ENCODE results near the gene LAMB1.

LAMB1 gene

DNA sequence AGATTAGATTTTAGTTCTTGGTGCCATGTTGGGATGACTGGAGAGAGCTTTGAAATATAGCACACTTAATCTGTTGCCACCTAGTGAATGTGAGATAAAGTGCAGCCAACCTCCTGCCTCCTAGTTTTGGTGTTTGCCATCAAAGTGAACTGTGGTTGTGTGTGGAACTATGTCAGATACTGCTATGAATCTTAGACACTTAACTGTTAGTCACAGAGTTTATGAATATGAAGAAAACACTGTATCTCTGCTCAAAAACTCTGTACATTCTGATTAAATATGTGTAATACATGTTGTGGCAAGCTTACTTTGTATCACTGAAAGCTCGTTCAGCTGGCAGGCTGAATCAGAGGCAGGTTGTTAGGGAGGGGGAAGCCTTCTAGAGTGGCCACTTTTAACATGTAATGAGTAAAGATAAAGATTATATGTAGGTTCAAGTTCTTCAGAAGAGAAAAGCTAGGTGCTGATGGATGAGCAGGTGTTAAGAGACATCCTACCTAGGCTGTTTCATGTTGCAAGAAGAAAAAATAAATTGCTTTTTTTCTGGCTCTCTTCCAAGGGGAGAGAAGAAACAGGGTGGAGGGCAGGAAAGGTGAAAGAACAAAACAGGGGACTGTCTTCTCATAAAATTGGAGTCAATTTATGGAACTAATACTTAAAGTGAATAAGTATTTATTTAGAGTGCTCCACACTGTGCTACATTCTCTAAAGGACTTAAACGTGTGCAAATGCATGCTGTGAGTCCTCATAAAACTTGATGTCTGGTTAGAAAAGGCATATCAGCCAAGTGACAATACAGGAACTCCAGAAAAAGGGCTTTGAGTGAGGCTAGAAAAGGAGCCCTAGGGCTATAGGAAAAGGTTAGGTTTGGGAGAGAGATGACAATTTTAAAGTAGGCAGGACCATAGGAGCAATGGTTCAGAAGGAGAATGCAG is 14.1 kb upstream of the LAMB1 start:
- WGBS, 2 donors (ENCODE audit: extremely low coverage in 2 of 2, insufficient read length in 2 of 2, insufficient replicate concordance in 1 of 2) = no CpG with 5 or more reads among the region's 2 CpGs
- Histone ChIP-seq H3K4me1 (ENCODE audit: control insufficient read depth in 2 of 2, insufficient read depth in 1 of 2, low read depth in 1 of 2, low read length in 2 of 2) (no peaks in the 10 kb centered on the region), H2BK12ac (ENCODE audit: low read length) (no peak overlapping the region), H3K4ac (ENCODE audit: low read length) (no peak overlapping the region), H3K23ac (ENCODE audit: low read depth, low read length, poor library complexity) (no peak overlapping the region), H2BK5ac (ENCODE audit: low read length) (no peak overlapping the region), H3K79me1 (ENCODE audit: low read depth, low read length) (no peaks in the 10 kb centered on the region), H2BK120ac (ENCODE audit: low read depth, low read length) (no peak overlapping the region), H3K9me3 (replicated peaks in 1 of 2; ENCODE audit: control insufficient read depth in 2 of 2, insufficient read depth in 1 of 2, low read depth in 1 of 2, low read length in 2 of 2) (no peaks in the 10 kb centered on the region), H3K4me3 (ENCODE audit: low read length in 2 of 2) (no peak overlapping the region), H3K27me3 (ENCODE audit: control insufficient read depth in 3 of 3, insufficient read depth in 3 of 3, low read depth in 1 of 3, low read length in 3 of 3) (peaks cover 0 to 4% (median 0%) of the 10 kb centered on the region in 3 experiments), H3K27ac (replicated peaks; ENCODE audit: low read length) (no peak overlapping the region), H4K91ac (ENCODE audit: low read depth, low read length, poor library complexity) (no peak overlapping the region), H2BK15ac (ENCODE audit: low read length) (no peak overlapping the region), H3K9ac (ENCODE audit: low read depth, low read length, poor library complexity) (no peak overlapping the region), H2AK5ac (ENCODE audit: low read depth, low read length) (no peak overlapping the region), H3K36me3 (replicated peaks in 1 of 2; ENCODE audit: control insufficient read depth in 2 of 2, insufficient read depth in 2 of 2, low read length in 2 of 2) (no peaks in the 10 kb centered on the region), H3K14ac (ENCODE audit: low read length) (no peak overlapping the region), H3K18ac (ENCODE audit: low read length) (no peak overlapping the region), H3K4me2 (ENCODE audit: insufficient read depth, low read length, poor library complexity, severe bottlenecking) (no peak overlapping the region), H2AFZ (ENCODE audit: low read length) (no peak overlapping the region), H4K8ac (ENCODE audit: low read depth, low read length) (no peak overlapping the region)
- DNase-seq (ENCODE audit: low spot score) = no peak

DNA sequence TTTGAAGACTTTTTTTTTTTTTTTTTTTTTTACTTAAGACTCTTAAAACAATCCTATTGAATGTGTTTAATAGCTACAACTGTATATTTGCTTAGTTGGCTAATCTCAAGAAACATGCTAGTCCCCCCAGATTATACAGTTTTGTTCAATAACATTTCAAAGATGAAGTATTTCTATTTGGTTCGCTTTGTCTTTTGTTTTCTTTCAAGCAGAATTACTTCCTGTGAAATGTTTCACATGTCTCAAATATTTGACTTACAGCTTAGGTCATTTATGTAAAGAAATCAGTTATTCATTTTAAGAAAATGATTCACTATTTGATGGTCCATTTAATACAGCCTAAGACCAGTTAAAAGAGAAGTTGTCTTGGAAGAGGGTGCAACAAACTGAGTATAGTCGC is 12.8 kb upstream of the LAMB1 start:
- H3K36me3 ChIP-seq (replicated peaks in 1 of 2; ENCODE audit: control insufficient read depth in 2 of 2, insufficient read depth in 2 of 2, low read length in 2 of 2) = no peaks in the 10 kb centered on the region
- H3K4me1 ChIP-seq (ENCODE audit: control insufficient read depth in 2 of 2, insufficient read depth in 1 of 2, low read depth in 1 of 2, low read length in 2 of 2) = no peaks in the 10 kb centered on the region
- no peak overlapping the region for H3K23ac ChIP-seq (ENCODE audit: low read depth, low read length, poor library complexity)
- no peak overlapping the region for H3K18ac ChIP-seq (ENCODE audit: low read length)
- H3K27ac ChIP-seq (replicated peaks; ENCODE audit: low read length) = no peak overlapping the region
- H3K79me1 ChIP-seq (ENCODE audit: low read depth, low read length) = no peaks in the 10 kb centered on the region
- peaks cover 0 to 4% (median 0%) of the 10 kb centered on the region in 3 experiments for H3K27me3 ChIP-seq (ENCODE audit: control insufficient read depth in 3 of 3, insufficient read depth in 3 of 3, low read depth in 1 of 3, low read length in 3 of 3)
- no peak overlapping the region for H2AFZ ChIP-seq (ENCODE audit: low read length)
- H2AK5ac ChIP-seq (ENCODE audit: low read depth, low read length) = no peak overlapping the region
- no peak for DNase-seq (ENCODE audit: low spot score)
- H2BK5ac ChIP-seq (ENCODE audit: low read length) = no peak overlapping the region
- no peak overlapping the region for H3K4ac ChIP-seq (ENCODE audit: low read length)
- H3K9ac ChIP-seq (ENCODE audit: low read depth, low read length, poor library complexity) = no peak overlapping the region
- no peaks in the 10 kb centered on the region for H3K9me3 ChIP-seq (replicated peaks in 1 of 2; ENCODE audit: control insufficient read depth in 2 of 2, insufficient read depth in 1 of 2, low read depth in 1 of 2, low read length in 2 of 2)
- no peak overlapping the region for H4K8ac ChIP-seq (ENCODE audit: low read depth, low read length)
- no peak overlapping the region for H3K4me2 ChIP-seq (ENCODE audit: insufficient read depth, low read length, poor library complexity, severe bottlenecking)
- no peak overlapping the region for H2BK12ac ChIP-seq (ENCODE audit: low read length)
- H4K91ac ChIP-seq (ENCODE audit: low read depth, low read length, poor library complexity) = no peak overlapping the region
- no peak overlapping the region for H2BK120ac ChIP-seq (ENCODE audit: low read depth, low read length)
- no peak overlapping the region for H3K14ac ChIP-seq (ENCODE audit: low read length)
- no CpG with 5 or more reads among the region's 2 CpGs for WGBS, 2 donors (ENCODE audit: extremely low coverage in 2 of 2, insufficient read length in 2 of 2, insufficient replicate concordance in 1 of 2)
- no peak overlapping the region for H2BK15ac ChIP-seq (ENCODE audit: low read length)
- no peak overlapping the region for H3K4me3 ChIP-seq (ENCODE audit: low read length in 2 of 2)

GRCh38 chr7:108014747-108015682 is 12.1 kb upstream of the LAMB1 start:
- H3K79me1 ChIP-seq (ENCODE audit: low read depth, low read length) = no peaks in the 10 kb centered on the region
- peaks cover 0 to 4% (median 0%) of the 10 kb centered on the region in 3 experiments for H3K27me3 ChIP-seq (ENCODE audit: control insufficient read depth in 3 of 3, insufficient read depth in 3 of 3, low read depth in 1 of 3, low read length in 3 of 3)
- no peak overlapping the region for H4K91ac ChIP-seq (ENCODE audit: low read depth, low read length, poor library complexity)
- H3K9ac ChIP-seq (ENCODE audit: low read depth, low read length, poor library complexity) = no peak overlapping the region
- H3K27ac ChIP-seq (replicated peaks; ENCODE audit: low read length) = no peak overlapping the region
- H2AK5ac ChIP-seq (ENCODE audit: low read depth, low read length) = no peak overlapping the region
- no peak overlapping the region for H3K4ac ChIP-seq (ENCODE audit: low read length)
- no peaks in the 10 kb centered on the region for H3K36me3 ChIP-seq (replicated peaks in 1 of 2; ENCODE audit: control insufficient read depth in 2 of 2, insufficient read depth in 2 of 2, low read length in 2 of 2)
- H2AFZ ChIP-seq (ENCODE audit: low read length) = no peak overlapping the region
- H2BK5ac ChIP-seq (ENCODE audit: low read length) = no peak overlapping the region
- no peak overlapping the region for H2BK120ac ChIP-seq (ENCODE audit: low read depth, low read length)
- H3K14ac ChIP-seq (ENCODE audit: low read length) = no peak overlapping the region
- H4K8ac ChIP-seq (ENCODE audit: low read depth, low read length) = no peak overlapping the region
- no peak overlapping the region for H2BK12ac ChIP-seq (ENCODE audit: low read length)
- no peak for DNase-seq (ENCODE audit: low spot score)
- H3K4me1 ChIP-seq (ENCODE audit: control insufficient read depth in 2 of 2, insufficient read depth in 1 of 2, low read depth in 1 of 2, low read length in 2 of 2) = no peaks in the 10 kb centered on the region
- no peak overlapping the region for H3K4me2 ChIP-seq (ENCODE audit: insufficient read depth, low read length, poor library complexity, severe bottlenecking)
- H2BK15ac ChIP-seq (ENCODE audit: low read length) = no peak overlapping the region
- no CpG with 5 or more reads among the region's 6 CpGs for WGBS, 2 donors (ENCODE audit: extremely low coverage in 2 of 2, insufficient read length in 2 of 2, insufficient replicate concordance in 1 of 2)
- H3K18ac ChIP-seq (ENCODE audit: low read length) = no peak overlapping the region
- no peak overlapping the region for H3K4me3 ChIP-seq (ENCODE audit: low read length in 2 of 2)
- H3K23ac ChIP-seq (ENCODE audit: low read depth, low read length, poor library complexity) = no peak overlapping the region
- H3K9me3 ChIP-seq (replicated peaks in 1 of 2; ENCODE audit: control insufficient read depth in 2 of 2, insufficient read depth in 1 of 2, low read depth in 1 of 2, low read length in 2 of 2) = no peaks in the 10 kb centered on the region

GRCh38 chr7:108014215-108014614 is 11.3 kb upstream of the LAMB1 start:
- H3K27me3 ChIP-seq (ENCODE audit: control insufficient read depth in 3 of 3, insufficient read depth in 3 of 3, low read depth in 1 of 3, low read length in 3 of 3) = peaks cover 0 to 4% (median 0%) of the 10 kb centered on the region in 3 experiments
- H3K9me3 ChIP-seq (replicated peaks in 1 of 2; ENCODE audit: control insufficient read depth in 2 of 2, insufficient read depth in 1 of 2, low read depth in 1 of 2, low read length in 2 of 2) = no peaks in the 10 kb centered on the region
- H2BK15ac ChIP-seq (ENCODE audit: low read length) = no peak overlapping the region
- H2BK12ac ChIP-seq (ENCODE audit: low read length) = no peak overlapping the region
- H3K18ac ChIP-seq (ENCODE audit: low read length) = no peak overlapping the region
- H3K4me3 ChIP-seq (ENCODE audit: low read length in 2 of 2) = no peak overlapping the region
- no peak overlapping the region for H4K91ac ChIP-seq (ENCODE audit: low read depth, low read length, poor library complexity)
- DNase-seq (ENCODE audit: low spot score) = no peak
- no peak overlapping the region for H3K27ac ChIP-seq (replicated peaks; ENCODE audit: low read length)
- H3K36me3 ChIP-seq (replicated peaks in 1 of 2; ENCODE audit: control insufficient read depth in 2 of 2, insufficient read depth in 2 of 2, low read length in 2 of 2) = no peaks in the 10 kb centered on the region
- H2BK120ac ChIP-seq (ENCODE audit: low read depth, low read length) = no peak overlapping the region
- no peaks in the 10 kb centered on the region for H3K79me1 ChIP-seq (ENCODE audit: low read depth, low read length)
- no peak overlapping the region for H4K8ac ChIP-seq (ENCODE audit: low read depth, low read length)
- no CpG with 5 or more reads among the region's 2 CpGs for WGBS, 2 donors (ENCODE audit: extremely low coverage in 2 of 2, insufficient read length in 2 of 2, insufficient replicate concordance in 1 of 2)
- H3K4me2 ChIP-seq (ENCODE audit: insufficient read depth, low read length, poor library complexity, severe bottlenecking) = no peak overlapping the region
- H3K4me1 ChIP-seq (ENCODE audit: control insufficient read depth in 2 of 2, insufficient read depth in 1 of 2, low read depth in 1 of 2, low read length in 2 of 2) = no peaks in the 10 kb centered on the region
- H3K23ac ChIP-seq (ENCODE audit: low read depth, low read length, poor library complexity) = no peak overlapping the region
- H3K9ac ChIP-seq (ENCODE audit: low read depth, low read length, poor library complexity) = no peak overlapping the region
- no peak overlapping the region for H3K4ac ChIP-seq (ENCODE audit: low read length)
- no peak overlapping the region for H2AK5ac ChIP-seq (ENCODE audit: low read depth, low read length)
- no peak overlapping the region for H2BK5ac ChIP-seq (ENCODE audit: low read length)
- H3K14ac ChIP-seq (ENCODE audit: low read length) = no peak overlapping the region
- H2AFZ ChIP-seq (ENCODE audit: low read length) = no peak overlapping the region
